Nephron (organoid): ENCODE measurements around the gene HS3ST3A1.

Experiments used
- H3K27ac Mint-ChIP-seq, 3 experiments: 2 replicates each; pipeline ENCODE4 v1.8.0; 2020; ENCODE audit warnings: mixed read lengths in 3 of 3, mild to moderate bottlenecking in 2 of 3, moderate library complexity in 1 of 3
- H3K27me3 Mint-ChIP-seq: 2 replicates; pipeline ENCODE4 v1.8.0; 2021; ENCODE audit warnings: low read depth, mild to moderate bottlenecking, moderate library complexity, mixed read lengths
- H3K36me3 Mint-ChIP-seq: 2 replicates; pipeline ENCODE4 v1.8.0; 2020; ENCODE audit warnings: low read depth, mixed read lengths
- H3K4me1 Mint-ChIP-seq: 2 replicates; pipeline ENCODE4 v1.8.0; 2020; ENCODE audit warnings: mixed read lengths
- H3K4me3 Mint-ChIP-seq, 3 experiments: 2 replicates each; pipeline ENCODE4 v1.8.0; 2020; ENCODE audit warnings: mild to moderate bottlenecking in 3 of 3, mixed read lengths in 3 of 3, moderate library complexity in 2 of 3
- H3K9me3 Mint-ChIP-seq: 2 replicates; pipeline ENCODE4 v1.8.0; 2020; ENCODE audit warnings: mixed read lengths
- TF ChIP-seq, protein P1 (sequence below), 3 experiments: fragments of 200-600 bp; sonication (generic); IDR thresholded peaks; one replicate each; pipeline ENCODE4 v1.5.0; 2021; ENCODE audit warnings: antibody characterized with exemption in 3 of 3; ENCODE audit not compliant: unreplicated experiment in 3 of 3

Gene HS3ST3A1

DNA sequence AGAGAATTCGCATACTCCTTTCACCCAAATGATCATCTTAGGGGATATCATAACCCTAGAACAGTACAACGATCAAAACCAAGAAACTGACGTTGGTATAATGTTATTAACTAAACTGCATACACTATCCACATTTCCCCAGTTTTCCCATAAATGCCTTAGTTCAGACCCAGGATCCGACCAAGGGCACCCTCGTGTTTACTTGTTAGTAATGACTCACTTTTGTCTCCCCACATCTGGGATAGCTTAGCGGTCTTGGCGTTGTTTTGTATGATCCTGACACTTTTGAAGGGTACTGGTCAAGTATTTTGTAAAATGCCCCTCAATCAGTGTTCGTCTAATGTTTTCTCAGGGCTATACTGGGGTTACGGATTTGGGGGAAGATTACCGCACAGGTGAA lies 8.0 kb downstream of the HS3ST3A1 start:
- TF ChIP-seq, protein P1, sequence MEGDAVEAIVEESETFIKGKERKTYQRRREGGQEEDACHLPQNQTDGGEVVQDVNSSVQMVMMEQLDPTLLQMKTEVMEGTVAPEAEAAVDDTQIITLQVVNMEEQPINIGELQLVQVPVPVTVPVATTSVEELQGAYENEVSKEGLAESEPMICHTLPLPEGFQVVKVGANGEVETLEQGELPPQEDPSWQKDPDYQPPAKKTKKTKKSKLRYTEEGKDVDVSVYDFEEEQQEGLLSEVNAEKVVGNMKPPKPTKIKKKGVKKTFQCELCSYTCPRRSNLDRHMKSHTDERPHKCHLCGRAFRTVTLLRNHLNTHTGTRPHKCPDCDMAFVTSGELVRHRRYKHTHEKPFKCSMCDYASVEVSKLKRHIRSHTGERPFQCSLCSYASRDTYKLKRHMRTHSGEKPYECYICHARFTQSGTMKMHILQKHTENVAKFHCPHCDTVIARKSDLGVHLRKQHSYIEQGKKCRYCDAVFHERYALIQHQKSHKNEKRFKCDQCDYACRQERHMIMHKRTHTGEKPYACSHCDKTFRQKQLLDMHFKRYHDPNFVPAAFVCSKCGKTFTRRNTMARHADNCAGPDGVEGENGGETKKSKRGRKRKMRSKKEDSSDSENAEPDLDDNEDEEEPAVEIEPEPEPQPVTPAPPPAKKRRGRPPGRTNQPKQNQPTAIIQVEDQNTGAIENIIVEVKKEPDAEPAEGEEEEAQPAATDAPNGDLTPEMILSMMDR (IDR thresholded peaks at IDR 0.05; ENCODE audit: unreplicated experiment in 3 of 3) = no peak
- peaks cover 46% of the 10 kb centered on the region for H3K27me3 Mint-ChIP-seq

DNA sequence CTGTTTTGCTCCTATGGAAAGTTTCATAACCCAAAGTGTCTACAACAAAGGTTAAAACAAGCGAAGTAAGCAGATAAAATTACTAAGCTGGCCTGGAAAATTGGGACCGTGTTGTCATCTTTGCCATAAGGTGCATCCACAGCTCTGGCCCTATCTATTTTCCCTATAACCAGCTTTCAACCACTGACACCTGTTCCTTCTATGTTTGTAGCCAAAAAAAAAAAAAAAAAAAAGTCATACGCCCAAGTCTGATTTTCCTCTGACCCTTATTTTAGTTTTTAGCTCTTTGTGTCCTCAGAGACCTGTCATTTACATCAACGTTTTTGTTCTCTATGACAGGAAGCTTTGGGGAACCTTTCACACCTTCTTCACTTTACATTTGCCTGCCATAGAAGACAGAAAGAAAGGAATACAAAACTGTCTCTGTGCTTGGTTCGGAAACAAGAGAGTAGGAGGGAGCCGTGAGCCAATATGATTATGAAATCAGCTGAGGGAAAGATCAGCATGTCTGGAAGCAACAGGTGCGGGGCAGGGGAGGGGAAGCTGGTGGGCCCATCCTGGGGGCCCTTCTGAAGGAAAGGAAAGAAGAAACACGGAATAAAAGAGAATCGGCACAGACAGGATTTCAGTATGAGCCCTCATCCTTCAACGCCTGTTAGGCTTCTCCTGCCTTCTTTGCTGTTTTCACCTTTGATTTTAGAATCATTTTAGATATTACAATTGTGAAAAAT lies 8.5 kb downstream of the HS3ST3A1 start:
- peak overlapping the region; percentile 7 to 34 (median 18) for H3K27ac Mint-ChIP-seq
- peak overlapping the region in 1 of 3 experiments; percentile 41 for H3K4me3 Mint-ChIP-seq
- no peaks in the 10 kb centered on the region for H3K9me3 Mint-ChIP-seq
- peaks cover 45% of the 10 kb centered on the region for H3K27me3 Mint-ChIP-seq
- H3K4me1 Mint-ChIP-seq = peaks cover 73% of the 10 kb centered on the region
- TF ChIP-seq, protein P1 (IDR thresholded peaks at IDR 0.05; ENCODE audit: unreplicated experiment in 3 of 3) = no peak
- H3K36me3 Mint-ChIP-seq = no peaks in the 10 kb centered on the region

More for the DNA sequence above, 8.0 kb downstream of the HS3ST3A1 start:
- Mint-ChIP-seq H3K27ac (peak overlapping the region; percentile 8 to 40 (median 18)), H3K9me3 (no peaks in the 10 kb centered on the region), H3K4me3 (no peak overlapping the region), H3K36me3 (no peaks in the 10 kb centered on the region), H3K4me1 (peaks cover 75% of the 10 kb centered on the region)

DNA sequence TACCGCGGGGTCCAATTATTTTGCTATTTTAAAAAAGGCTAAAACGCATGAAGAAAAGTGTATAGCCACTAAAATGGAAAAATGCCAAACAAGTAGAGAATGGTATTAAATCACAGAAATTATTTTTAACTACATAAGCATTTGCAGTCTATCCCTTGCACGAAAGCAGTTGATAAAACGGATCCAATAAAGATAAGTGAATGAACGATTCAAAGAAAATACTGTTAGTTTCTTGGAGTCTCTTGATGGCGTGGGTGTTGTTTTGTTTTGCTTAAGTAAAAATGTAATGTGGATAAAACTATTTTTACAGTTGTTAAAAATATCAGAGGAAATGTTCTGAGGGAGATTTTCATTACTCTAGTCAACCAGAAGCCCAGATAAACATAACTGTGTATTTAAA lies 9.3 kb downstream of the HS3ST3A1 start:
- no peak overlapping the region for H3K4me3 Mint-ChIP-seq
- peak overlapping the region; percentile 8 to 30 (median 18) for H3K27ac Mint-ChIP-seq
- H3K36me3 Mint-ChIP-seq = peaks cover 1% of the 10 kb centered on the region
- H3K9me3 Mint-ChIP-seq = no peaks in the 10 kb centered on the region
- peaks cover 41% of the 10 kb centered on the region for H3K27me3 Mint-ChIP-seq
- TF ChIP-seq, protein P1 (IDR thresholded peaks at IDR 0.05; ENCODE audit: unreplicated experiment in 3 of 3) = no peak
- H3K4me1 Mint-ChIP-seq = peaks cover 67% of the 10 kb centered on the region

DNA sequence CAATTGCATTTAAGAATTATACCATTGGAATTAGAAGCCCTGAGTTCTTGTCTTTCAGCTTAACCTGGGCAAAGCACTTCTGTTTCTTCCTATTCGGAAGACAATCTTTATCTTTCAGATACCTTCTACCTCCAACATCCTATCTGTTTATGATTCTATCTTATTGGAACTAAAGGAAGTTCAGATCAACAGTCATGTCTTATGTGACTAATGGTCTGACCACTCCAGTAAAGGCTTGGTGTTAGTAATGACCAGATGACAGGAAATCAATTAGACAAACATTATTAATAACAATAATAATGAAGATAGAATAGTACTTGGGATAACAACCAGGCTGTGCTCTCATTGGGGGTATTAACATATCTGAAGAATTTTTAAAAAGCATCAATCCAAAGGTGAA lies 11.3 kb downstream of the HS3ST3A1 start:
- TF ChIP-seq, protein P1 (IDR thresholded peaks at IDR 0.05; ENCODE audit: unreplicated experiment in 3 of 3) = no peak
- Mint-ChIP-seq H3K4me1 (peaks cover 47% of the 10 kb centered on the region), H3K4me3 (no peak overlapping the region), H3K36me3 (peaks cover 4% of the 10 kb centered on the region), H3K9me3 (no peaks in the 10 kb centered on the region), H3K27me3 (peaks cover 27% of the 10 kb centered on the region), H3K27ac (peak overlapping the region in 1 of 3 experiments; percentile 72)

DNA sequence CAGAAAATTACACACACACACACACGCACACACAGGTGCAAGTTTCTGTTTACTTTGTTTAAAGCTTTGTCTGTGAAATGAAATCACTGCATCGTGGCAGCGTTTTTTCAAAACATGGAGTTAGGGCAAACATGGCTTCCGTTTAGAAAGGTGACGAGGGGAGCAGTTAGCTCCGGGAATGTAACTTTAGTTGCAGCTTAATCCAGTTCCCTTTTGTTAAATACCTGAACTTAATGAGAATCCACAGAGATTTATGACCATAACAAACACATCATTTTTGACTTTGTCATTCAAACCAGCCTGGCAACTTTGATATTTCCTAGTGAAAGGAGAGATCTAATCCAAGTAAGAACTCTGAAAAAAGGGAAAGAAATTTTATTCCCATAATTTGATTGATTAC lies 12.1 kb downstream of the HS3ST3A1 start:
- Mint-ChIP-seq H3K4me1 (peaks cover 39% of the 10 kb centered on the region), H3K4me3 (no peak overlapping the region), H3K9me3 (no peaks in the 10 kb centered on the region), H3K27me3 (peaks cover 22% of the 10 kb centered on the region), H3K27ac (peak overlapping the region in 2 of 3 experiments; percentile 44 to 72), H3K36me3 (peaks cover 4% of the 10 kb centered on the region)
- TF ChIP-seq, protein P1 (IDR thresholded peaks at IDR 0.05; ENCODE audit: unreplicated experiment in 3 of 3) = no peak
